H1 (cell line): ENCODE measurements around the gene BTRC.

Experiments used
- BCL11A ChIP-seq, 2 experiments: IDR thresholded peaks; one replicate each; pipeline ENCODE4 v1.6.1; 2011; ENCODE audit warnings: low read depth in 2 of 2, low read length in 2 of 2, mild to moderate bottlenecking in 2 of 2
- CBX8 ChIP-seq: fragments of 300-800, 300-1000 bp; sonication (generic); IDR thresholded peaks from 2 replicates; pipeline ENCODE4 v1.7.1; 2016; ENCODE audit warnings: low read depth, low read length, borderline replicate concordance
- EZH2 ChIP-seq: fragments of 200-600 bp; sonication (generic); IDR thresholded peaks from 2 replicates; pipeline ENCODE4 v1.7.1; 2012; ENCODE audit warnings: low read depth, mild to moderate bottlenecking, moderate library complexity, low read length, inconsistent platforms; ENCODE audit not compliant: severe bottlenecking
- GTF2F1 ChIP-seq: IDR thresholded peaks from 2 replicates; pipeline ENCODE4 v1.6.1; 2012; ENCODE audit warnings: low read depth, low read length, improper control_type of control experiment, borderline replicate concordance
- MAFK ChIP-seq: IDR thresholded peaks from 2 replicates; pipeline ENCODE4 v1.6.1; 2012; ENCODE audit warnings: low read depth, mild to moderate bottlenecking, improper control_type of control experiment, low read length
- POLR2A ChIP-seq, 2 experiments: IDR thresholded peaks; 1 replicate in 1 of 2; 2 replicates in 1 of 2; pipeline ENCODE4 v1.6.1; 2011; ENCODE audit warnings: low read depth in 2 of 2, low read length in 2 of 2, mild to moderate bottlenecking in 2 of 2; ENCODE audit errors: control extremely low read depth in 1 of 2
- POLR2AphosphoS5 ChIP-seq: IDR thresholded peaks from 2 replicates; pipeline ENCODE4 v1.6.1; 2011; ENCODE audit warnings: low read depth, low read length
- RAD21 ChIP-seq, 2 experiments: IDR thresholded peaks in 1 of 2; conservative IDR thresholded peaks in 1 of 2; 2 replicates each; pipeline ENCODE4 v1.6.1; 2011; ENCODE audit warnings: low read depth in 2 of 2, low read length in 2 of 2, improper control_type of control experiment in 1 of 2, inconsistent platforms in 1 of 2, mild to moderate bottlenecking in 1 of 2, moderate library complexity in 1 of 2
- YY1 ChIP-seq: IDR thresholded peaks from 2 replicates; pipeline ENCODE4 v1.6.1; 2011; ENCODE audit warnings: low read depth, mild to moderate bottlenecking, low read length
- TF ChIP-seq, protein P1 (sequence below), 3 experiments: IDR thresholded peaks; 1 replicate in 2 of 3; 2 replicates in 1 of 3; pipeline versions ENCODE4 v1.5.1 to v1.6.1; 2011; ENCODE audit warnings: low read length in 3 of 3, mild to moderate bottlenecking in 3 of 3, inconsistent platforms in 2 of 3, low read depth in 1 of 3, moderate library complexity in 1 of 3; ENCODE audit not compliant: insufficient read depth in 1 of 3; ENCODE audit errors: control extremely low read depth in 1 of 3

DNA sequence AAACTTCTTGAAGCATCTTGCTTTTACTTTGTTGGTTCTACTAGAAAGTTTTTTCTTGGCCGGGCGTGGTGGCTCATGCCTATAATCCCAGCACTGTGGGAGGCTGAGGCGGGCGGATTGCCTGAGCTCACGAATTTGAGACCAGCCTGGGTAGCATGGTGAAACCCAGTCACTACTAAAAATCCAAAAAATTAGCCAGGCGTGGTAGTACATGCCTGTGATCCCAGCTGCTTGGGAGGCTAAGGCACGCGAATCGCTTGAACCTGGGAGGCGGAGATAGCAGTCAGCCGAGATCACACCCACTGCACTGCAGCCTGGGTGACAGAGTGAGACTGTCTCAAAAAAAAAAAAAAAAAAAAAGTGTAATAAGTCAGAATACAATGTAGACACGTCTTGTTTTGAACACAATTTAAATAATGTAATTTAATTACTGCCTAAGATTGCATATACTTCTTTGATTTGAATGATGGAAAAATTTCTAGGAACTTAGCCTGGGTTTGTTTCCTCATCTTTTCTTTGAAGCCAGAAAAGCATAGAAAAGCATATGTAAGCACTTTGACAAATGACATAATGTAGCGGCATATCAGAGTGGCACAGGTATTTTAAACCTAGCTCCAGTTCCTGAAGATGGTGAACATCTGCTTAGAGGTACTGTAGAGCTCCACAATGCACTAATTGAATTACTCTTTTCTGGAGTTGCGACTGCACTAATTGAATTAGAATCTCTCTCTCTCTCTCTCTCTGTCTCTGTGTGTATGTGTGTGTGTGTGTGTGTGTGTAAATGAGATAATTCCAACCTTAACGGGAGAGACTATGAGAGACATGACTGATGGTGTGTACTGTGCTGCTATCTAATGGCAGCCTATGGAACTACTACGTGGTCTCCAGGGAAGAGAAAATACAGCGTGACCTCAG, 87.8 kb downstream of the BTRC start:
- TF ChIP-seq YY1 (0 out of 2 replicates have a peak, but pooled peaks have one; percentile 28), GTF2F1 (no peak), POLR2A (IDR thresholded peaks at IDR 0.05; ENCODE audit: control extremely low read depth in 1 of 2, low read depth in 2 of 2, low read length in 2 of 2) (no peak), EZH2 (no peak), POLR2AphosphoS5 (no peak), CBX8 (no peak), BCL11A (IDR thresholded peaks at IDR 0.05; ENCODE audit: low read depth in 2 of 2, low read length in 2 of 2) (no peak), RAD21 (IDR thresholded peaks at IDR 0.05 in 1 of 2, conservative IDR thresholded peaks at IDR 0.05 in 1 of 2; ENCODE audit: low read depth in 2 of 2, low read length in 2 of 2) (peak; percentile 93 to 95), MAFK (no peak)
- TF ChIP-seq, protein P1, sequence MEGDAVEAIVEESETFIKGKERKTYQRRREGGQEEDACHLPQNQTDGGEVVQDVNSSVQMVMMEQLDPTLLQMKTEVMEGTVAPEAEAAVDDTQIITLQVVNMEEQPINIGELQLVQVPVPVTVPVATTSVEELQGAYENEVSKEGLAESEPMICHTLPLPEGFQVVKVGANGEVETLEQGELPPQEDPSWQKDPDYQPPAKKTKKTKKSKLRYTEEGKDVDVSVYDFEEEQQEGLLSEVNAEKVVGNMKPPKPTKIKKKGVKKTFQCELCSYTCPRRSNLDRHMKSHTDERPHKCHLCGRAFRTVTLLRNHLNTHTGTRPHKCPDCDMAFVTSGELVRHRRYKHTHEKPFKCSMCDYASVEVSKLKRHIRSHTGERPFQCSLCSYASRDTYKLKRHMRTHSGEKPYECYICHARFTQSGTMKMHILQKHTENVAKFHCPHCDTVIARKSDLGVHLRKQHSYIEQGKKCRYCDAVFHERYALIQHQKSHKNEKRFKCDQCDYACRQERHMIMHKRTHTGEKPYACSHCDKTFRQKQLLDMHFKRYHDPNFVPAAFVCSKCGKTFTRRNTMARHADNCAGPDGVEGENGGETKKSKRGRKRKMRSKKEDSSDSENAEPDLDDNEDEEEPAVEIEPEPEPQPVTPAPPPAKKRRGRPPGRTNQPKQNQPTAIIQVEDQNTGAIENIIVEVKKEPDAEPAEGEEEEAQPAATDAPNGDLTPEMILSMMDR (IDR thresholded peaks at IDR 0.05; ENCODE audit: control extremely low read depth in 1 of 3, insufficient read depth in 1 of 3, low read depth in 1 of 3, low read length in 3 of 3), result peak in 2 of 3 experiments; percentile 80 to 83; a peak in 3 of 4 replicates
